22Rv1 (cell line): ENCODE measurements around the gene UBE2G1.
A peak's percentile ranks its signal among the peaks of the same experiment; 100 is the strongest.

Experiments
- H3K27ac ChIP-seq: fragments of 450-650 bp; 2 replicates; pipeline ENCODE4 v1.5.1; 2017
- CTCF ChIP-seq: fragments of 450-650 bp; IDR thresholded peaks from 2 replicates; pipeline ENCODE4 v1.5.1; 2017; ENCODE audit warnings: mild to moderate bottlenecking
- ZFX ChIP-seq: fragments of 450-650 bp; IDR thresholded peaks from 2 replicates; pipeline ENCODE4 v1.6.1; 2017; ENCODE audit warnings: antibody characterized with exemption, borderline replicate concordance

The UBE2G1 gene

GRCh38 chr17:4369557-4370230, 3.2 kb upstream of the UBE2G1 start:
- TF ChIP-seq ZFX (no peak), CTCF (no peak)
- H3K27ac ChIP-seq: no peak overlapping the region

- TF ChIP-seq CTCF (no peak), ZFX (no peak)
- H3K27ac ChIP-seq: no peak overlapping the region
Measured at GRCh38 chr17:4368341-4368740, 1.9 kb upstream of the UBE2G1 start.

- H3K27ac ChIP-seq: peak overlapping the region; percentile 95
Measured at GRCh38 chr17:4367177-4367576, 702 bp upstream of the UBE2G1 start.

- TF ChIP-seq CTCF: no peak
- no peak for TF ChIP-seq ZFX
- H3K27ac ChIP-seq: peak overlapping the region; percentile 95
Measured at GRCh38 chr17:4365628-4366326, 698 bp downstream of the UBE2G1 start.

GRCh38 chr17:4365103-4365627, 1.3 kb downstream of the UBE2G1 start:
- peak overlapping the region; percentile 95 for H3K27ac ChIP-seq
- TF ChIP-seq CTCF: no peak
- TF ChIP-seq ZFX: no peak

GRCh38 chr17:4364622-4365041, 1.8 kb downstream of the UBE2G1 start:
- TF ChIP-seq ZFX: no peak
- no peak for TF ChIP-seq CTCF
- H3K27ac ChIP-seq: peak overlapping the region; percentile 95

- H3K27ac ChIP-seq: 0 out of 2 replicates have a peak overlapping the region, but pooled peaks have one; percentile 3
- TF ChIP-seq CTCF: 0 out of 2 replicates have a peak, but pooled peaks have one; percentile 6
- TF ChIP-seq ZFX: no peak
Measured at GRCh38 chr17:4362141-4362540, 4.3 kb downstream of the UBE2G1 start.
